ENCODE data around the gene MRGPRE. TPM values are rescaled to one million over a fixed set of nuclear protein-coding genes. Genes with fewer than 3 reads are reported as not detected.

Gene MRGPRE
- total RNA-seq, 1 donor from 2014 or later: not detected

GRCh38 chr11:3202305-3202704, 29.9 kb downstream of the MRGPRE start:
- Mint-ChIP-seq H3K36me3 (ENCODE audit: unreplicated experiment) (no peaks in the 10 kb centered on the region), H3K27ac (ENCODE audit: unreplicated experiment) (no peak overlapping the region), H3K4me3 (ENCODE audit: unreplicated experiment) (no peak overlapping the region), H3K4me1 (ENCODE audit: unreplicated experiment) (no peaks in the 10 kb centered on the region), H3K27me3 (ENCODE audit: unreplicated experiment) (peaks cover 40% of the 10 kb centered on the region), H3K9me3 (ENCODE audit: unreplicated experiment) (no peaks in the 10 kb centered on the region)
- DNase-seq (ENCODE audit: extremely low spot score, unreplicated experiment): no peak
- no peak for TF ChIP-seq CTCF (IDR thresholded peaks at IDR 0.05)

GRCh38 chr11:3201677-3202181, 30.5 kb downstream of the MRGPRE start:
- H3K4me3 Mint-ChIP-seq (ENCODE audit: unreplicated experiment): no peak overlapping the region
- no peaks in the 10 kb centered on the region for H3K4me1 Mint-ChIP-seq (ENCODE audit: unreplicated experiment)
- H3K36me3 Mint-ChIP-seq (ENCODE audit: unreplicated experiment): no peaks in the 10 kb centered on the region
- H3K27me3 Mint-ChIP-seq (ENCODE audit: unreplicated experiment): peaks cover 40% of the 10 kb centered on the region
- no peaks in the 10 kb centered on the region for H3K9me3 Mint-ChIP-seq (ENCODE audit: unreplicated experiment)
- no peak for DNase-seq (ENCODE audit: extremely low spot score, unreplicated experiment)
- TF ChIP-seq CTCF (IDR thresholded peaks at IDR 0.05): no peak
- H3K27ac Mint-ChIP-seq (ENCODE audit: unreplicated experiment): no peak overlapping the region

- no peak overlapping the region for H3K27ac Mint-ChIP-seq (ENCODE audit: unreplicated experiment)
- peaks cover 40% of the 10 kb centered on the region for H3K27me3 Mint-ChIP-seq (ENCODE audit: unreplicated experiment)
- no peaks in the 10 kb centered on the region for H3K9me3 Mint-ChIP-seq (ENCODE audit: unreplicated experiment)
- DNase-seq (ENCODE audit: extremely low spot score, unreplicated experiment): no peak
- no peaks in the 10 kb centered on the region for H3K36me3 Mint-ChIP-seq (ENCODE audit: unreplicated experiment)
- no peak for TF ChIP-seq CTCF (IDR thresholded peaks at IDR 0.05)
- H3K4me1 Mint-ChIP-seq (ENCODE audit: unreplicated experiment): no peaks in the 10 kb centered on the region
- no peak overlapping the region for H3K4me3 Mint-ChIP-seq (ENCODE audit: unreplicated experiment)
These were observed 31.1 kb downstream of the MRGPRE start for GRCh38 chr11:3201112-3201581.

- peaks cover 39% of the 10 kb centered on the region for H3K27me3 Mint-ChIP-seq (ENCODE audit: unreplicated experiment)
- no peak for TF ChIP-seq CTCF (IDR thresholded peaks at IDR 0.05)
- no peaks in the 10 kb centered on the region for H3K36me3 Mint-ChIP-seq (ENCODE audit: unreplicated experiment)
- no peaks in the 10 kb centered on the region for H3K9me3 Mint-ChIP-seq (ENCODE audit: unreplicated experiment)
- H3K27ac Mint-ChIP-seq (ENCODE audit: unreplicated experiment): no peak overlapping the region
- H3K4me3 Mint-ChIP-seq (ENCODE audit: unreplicated experiment): no peak overlapping the region
- no peak for DNase-seq (ENCODE audit: extremely low spot score, unreplicated experiment)
- no peaks in the 10 kb centered on the region for H3K4me1 Mint-ChIP-seq (ENCODE audit: unreplicated experiment)
These were observed 31.7 kb downstream of the MRGPRE start for GRCh38 chr11:3200388-3201111.

- H3K9me3 Mint-ChIP-seq (ENCODE audit: unreplicated experiment): no peaks in the 10 kb centered on the region
- no peak for DNase-seq (ENCODE audit: extremely low spot score, unreplicated experiment)
- TF ChIP-seq CTCF (IDR thresholded peaks at IDR 0.05): no peak
- H3K27ac Mint-ChIP-seq (ENCODE audit: unreplicated experiment): no peak overlapping the region
- H3K4me3 Mint-ChIP-seq (ENCODE audit: unreplicated experiment): no peak overlapping the region
- no peaks in the 10 kb centered on the region for H3K36me3 Mint-ChIP-seq (ENCODE audit: unreplicated experiment)
- peaks cover 31% of the 10 kb centered on the region for H3K27me3 Mint-ChIP-seq (ENCODE audit: unreplicated experiment)
- no peaks in the 10 kb centered on the region for H3K4me1 Mint-ChIP-seq (ENCODE audit: unreplicated experiment)
These were observed 32.5 kb downstream of the MRGPRE start for GRCh38 chr11:3199537-3200295.
